Panc1 (cell line): ENCODE measurements around the gene TMEM121B. TPM values are rescaled to one million over a fixed set of nuclear protein-coding genes. Genes with fewer than 3 reads are reported as not detected.

Experiments
- ATAC-seq: fragments of 200-7000 bp; cut with Tn5 transposase; 2 replicates; pipeline ENCODE4 v1.9.1; 2020; ENCODE audit warnings: mild to moderate bottlenecking, moderate library complexity
- BruUV-seq: library from RNA; stranded (reverse); fragments of 400-500 nt; replicated peaks from 2 replicates; lab custom pipeline; 2021; lab: Mats Ljungman, UMichigan
- CTCF ChIA-PET: fragments of 300-600 bp; sonication (Branson Sonifier 250); formaldehyde crosslinking; loops from one replicate; lab custom pipeline; 2022; ENCODE audit warnings: antibody characterized with exemption; lab: Charles Lee
- POLR2A ChIA-PET: fragments of 300-600 bp; sonication (Branson Sonifier 250); formaldehyde crosslinking; loops from one replicate; lab custom pipeline; 2022; ENCODE audit warnings: antibody characterized with exemption; lab: Charles Lee
- DNase-seq: peaks from one replicate; pipeline ENCODE4 v3.0.0-alpha.2; 2010; ENCODE audit warnings: low read depth, low spot score
- H3K27ac ChIP-seq: 2 replicates; pipeline ENCODE4 v1.5.1; 2011; ENCODE audit warnings: mild to moderate bottlenecking, low read length, inconsistent platforms
- H3K27me3 ChIP-seq: fragments of 200-500 bp; sonication (Bioruptor generic); 2 replicates; pipeline ENCODE4 v1.6.0; 2014; ENCODE audit warnings: low read length, inconsistent platforms; ENCODE audit not compliant: control insufficient read depth, insufficient read depth
- H3K36me3 ChIP-seq: fragments of 200-500 bp; sonication (Bioruptor generic); 2 replicates; pipeline ENCODE4 v1.5.1; 2014; ENCODE audit warnings: inconsistent platforms, mild to moderate bottlenecking, low read length, moderate library complexity; ENCODE audit not compliant: control insufficient read depth, insufficient read depth
- H3K4me1 ChIP-seq: 2 replicates; pipeline ENCODE4 v1.5.1; 2011; ENCODE audit warnings: inconsistent platforms, mild to moderate bottlenecking, low read length, moderate library complexity; ENCODE audit not compliant: control insufficient read depth, insufficient read depth
- H3K4me3 ChIP-seq, 2 experiments: 2 replicates each; pipeline ENCODE4 v1.5.1; 2011 to 2012; ENCODE audit warnings: low read depth in 2 of 2, low read length in 2 of 2, mild to moderate bottlenecking in 2 of 2, inconsistent platforms in 1 of 2, moderate library complexity in 1 of 2
- H3K9me3 ChIP-seq: fragments of 200-500 bp; sonication (Bioruptor generic); 2 replicates; pipeline ENCODE4 v1.5.1; 2014; ENCODE audit warnings: low read depth, mild to moderate bottlenecking, inconsistent platforms, low read length, moderate library complexity; ENCODE audit not compliant: control insufficient read depth, insufficient read depth
- CTCF ChIP-seq: fragments of 450-650 bp; IDR thresholded peaks from 2 replicates; pipeline ENCODE4 v1.5.1; 2017; ENCODE audit warnings: mild to moderate bottlenecking
- POLR2AphosphoS5 ChIP-seq: IDR thresholded peaks from 2 replicates; pipeline ENCODE4 v1.6.1; 2012; ENCODE audit warnings: mild to moderate bottlenecking, low read depth, low read length, moderate library complexity
- REST ChIP-seq, 2 experiments: IDR thresholded peaks; 2 replicates each; pipeline ENCODE4 v1.6.1; 2011 to 2012; ENCODE audit warnings: low read depth in 2 of 2, control low read depth in 1 of 2, low read length in 1 of 2, mild to moderate bottlenecking in 1 of 2, moderate library complexity in 1 of 2; ENCODE audit not compliant: insufficient read depth in 1 of 2
- SIN3A ChIP-seq: IDR thresholded peaks from 2 replicates; pipeline ENCODE4 v1.6.1; 2012; ENCODE audit warnings: low read depth, mild to moderate bottlenecking, low read length, moderate library complexity, borderline replicate concordance; ENCODE audit not compliant: insufficient read depth
- TCF7L2 ChIP-seq: IDR thresholded peaks from 2 replicates; pipeline ENCODE4 v1.6.1; 2011; ENCODE audit warnings: mild to moderate bottlenecking, low read depth, low read length, inconsistent platforms
- in situ Hi-C: cut with HindIII; loops from 2 replicates; pipeline ENCODE4 v1.10.0; 2016; ENCODE audit warnings: low sequenced_read_pairs, low pct_unique_long_range_greater_than_20kb
- intact Hi-C: fragments of 100-400 bp; cut with micrococcal nuclease; formaldehyde crosslinking; loops from one replicate; pipeline ENCODE4 v1.10.0; 2022; ENCODE audit not compliant: unreplicated experiment
- total RNA-seq: library from RNA; stranded (reverse); gene quantifications from one replicate; pipeline ENCODE4 v1.2.1, GENCODE V29; 2021; ENCODE audit not compliant: unreplicated experiment

The TMEM121B gene
- total RNA-seq, 1 experiment from 2014 or later, result 0.44 TPM

GRCh38 chr22:17138513-17138912 is 17.4 kb upstream of the TMEM121B start:
- CTCF ChIA-PET, result interaction anchor here (0.5 kb wide), 1 partner anchor 16 kb away, joined by 3 read pairs; no protein-coding TSS in a partner anchor
- Histone ChIP-seq H3K4me1 (no peaks in the 10 kb centered on the region), H3K36me3 (no peaks in the 10 kb centered on the region; the same call in 1 of the 2 replicates), H3K4me3 (no peak overlapping the region), H3K27ac (no peak overlapping the region), H3K9me3 (no peaks in the 10 kb centered on the region), H3K27me3 (no peaks in the 10 kb centered on the region)
- TF ChIP-seq TCF7L2, result no peak
- no peak for TF ChIP-seq REST (IDR thresholded peaks at IDR 0.05; ENCODE audit: insufficient read depth in 1 of 2, low read depth in 2 of 2, low read length in 1 of 2)
- no peak for TF ChIP-seq SIN3A
- no peak for TF ChIP-seq POLR2AphosphoS5
- TF ChIP-seq CTCF, result no peak
- no peak for ATAC-seq
- BruUV-seq, result no TSS peak
- POLR2A ChIA-PET, result no interaction called here
- DNase-seq, result no peak
- intact Hi-C loops (no loop called here), in situ Hi-C loops (no loop called here)

GRCh38 chr22:17137861-17138425 is 16.8 kb upstream of the TMEM121B start:
- BruUV-seq, result no TSS peak
- intact Hi-C loops (no loop called here), in situ Hi-C loops (no loop called here)
- DNase-seq, result no peak
- no peaks in the 10 kb centered on the region; the same call in 1 of the 2 replicates for H3K36me3 ChIP-seq
- TF ChIP-seq SIN3A (no peak), TCF7L2 (no peak), REST (IDR thresholded peaks at IDR 0.05; ENCODE audit: insufficient read depth in 1 of 2, low read depth in 2 of 2, low read length in 1 of 2) (no peak), CTCF (no peak), POLR2AphosphoS5 (no peak)
- ATAC-seq, result no peak
- H3K27me3 ChIP-seq, result no peaks in the 10 kb centered on the region
- ChIA-PET CTCF (interaction anchor here (0.5 kb wide), 1 partner anchor 16 kb away, joined by 3 read pairs; no protein-coding TSS in a partner anchor), POLR2A (interaction anchor here (1.0 kb wide), 1 partner anchor 19 kb away, joined by 3 read pairs; no protein-coding TSS in a partner anchor)
- no peaks in the 10 kb centered on the region for H3K4me1 ChIP-seq
- H3K9me3 ChIP-seq, result no peaks in the 10 kb centered on the region
- H3K27ac ChIP-seq, result no peak overlapping the region
- no peak overlapping the region for H3K4me3 ChIP-seq
